Transverse colon (tissue), 4 donors: Measurements from ENCODE around the gene FBLN2.

Source experiments
- CTCF ChIP-seq, 5 experiments: fragments of 200-600 bp in 3 of 5; fragments of 450-650 bp in 2 of 5; sonication (generic) in 3 of 5; IDR thresholded peaks; 1 replicate in 2 of 5; 2 replicates in 3 of 5; pipeline ENCODE4 v1.5.1; 2016 to 2017; ENCODE audit warnings: antibody characterized with exemption in 5 of 5, inconsistent platforms in 3 of 5, mild to moderate bottlenecking in 2 of 5, moderate library complexity in 1 of 5
- EP300 ChIP-seq: sonication (generic); formaldehyde crosslinking; IDR thresholded peaks from one replicate; pipeline ENCODE4 v1.6.1; 2017; ENCODE audit warnings: antibody characterized with exemption, low read depth
- POLR2A ChIP-seq: fragments of 450-650 bp; IDR thresholded peaks from one replicate; pipeline ENCODE4 v1.6.1; 2016; ENCODE audit warnings: antibody characterized with exemption, mild to moderate bottlenecking, moderate library complexity
- POLR2AphosphoS5 ChIP-seq, 3 donors: sonication (generic); formaldehyde crosslinking; IDR thresholded peaks; one replicate each; pipeline ENCODE4 v1.6.1; 2016; ENCODE audit warnings: antibody characterized with exemption in 3 of 3

DNA sequence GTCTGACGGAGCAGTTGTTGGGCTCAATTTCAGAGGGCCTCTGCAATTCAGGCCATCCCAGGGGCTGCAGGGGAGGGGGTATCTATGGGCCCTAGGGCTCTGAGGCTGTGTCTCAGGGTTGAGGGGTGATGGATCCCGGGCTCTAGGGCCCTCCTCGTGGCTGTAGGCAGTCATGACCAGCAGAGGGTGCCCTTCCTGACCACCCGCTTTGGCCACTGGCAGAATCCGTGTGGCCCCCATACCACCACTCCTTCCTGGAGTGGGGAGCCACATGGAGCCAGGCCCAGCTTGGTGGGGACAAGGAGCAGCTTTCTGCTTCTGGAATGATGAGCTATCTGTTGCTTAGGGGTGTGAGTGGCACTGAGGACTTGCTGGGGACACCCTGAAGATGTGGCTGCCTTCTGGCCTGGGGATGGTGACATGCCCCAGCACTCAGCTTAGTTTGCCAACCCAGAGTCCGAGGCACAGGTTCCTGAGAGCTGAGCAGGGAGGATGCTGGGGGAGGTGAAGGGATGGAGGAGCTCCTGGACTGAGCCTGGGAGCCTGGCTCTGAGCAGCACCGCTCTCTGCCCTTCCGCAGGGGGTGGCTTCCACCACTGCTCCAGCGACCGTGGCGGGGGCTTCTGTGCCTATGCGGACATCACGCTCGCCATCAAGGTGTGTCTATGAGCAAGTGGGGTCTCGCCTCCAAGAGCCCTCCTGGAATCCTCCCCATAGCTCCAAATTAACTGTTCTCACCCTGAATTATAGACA lies 48.6 kb upstream of the FBLN2 start:
- TF ChIP-seq CTCF (IDR thresholded peaks at IDR 0.05) (peak in 4 of 5 experiments; percentile 11 to 18 (median 16)), POLR2A (no peak), POLR2AphosphoS5 (IDR thresholded peaks at IDR 0.05) (no peak), EP300 (no peak)
